Prostate gland (tissue), 2 donors: ENCODE measurements around the gene ACACA. TPM values are rescaled to one million over a fixed set of nuclear protein-coding genes. Genes with fewer than 3 reads are reported as not detected.

Experiments
- DNase-seq: peaks from one replicate; pipeline ENCODE4 v3.0.0-alpha.2; 2019; ENCODE audit warnings: low spot score
- H3K27ac ChIP-seq, 2 donors: fragments of 200-600 bp; sonication (generic); 2 replicates each; pipeline ENCODE4 v1.5.1; 2017 to 2019
- H3K27me3 ChIP-seq: fragments of 200-600 bp; sonication (generic); replicated peaks from 2 replicates; pipeline ENCODE4 v1.5.1; 2019; ENCODE audit not compliant: insufficient read depth
- H3K36me3 ChIP-seq, 2 donors: fragments of 200-600 bp; sonication (generic); 1 replicate in 1 of 2; 2 replicates in 1 of 2; pipeline versions ENCODE4 v1.5.1 to v1.8.1; 2017 to 2019
- H3K4me1 ChIP-seq: fragments of 200-600 bp; sonication (generic); replicated peaks from 2 replicates; pipeline ENCODE4 v1.5.1; 2019
- H3K4me3 ChIP-seq, 2 donors: fragments of 200-600 bp; sonication (generic); 2 replicates each; pipeline ENCODE4 v1.5.1; 2017 to 2019
- H3K9me3 ChIP-seq: fragments of 200-600 bp; sonication (generic); 2 replicates; pipeline ENCODE4 v1.5.1; 2017
- POLR2A ChIP-seq: fragments of 450-650 bp; IDR thresholded peaks from one replicate; pipeline ENCODE4 v1.6.1; 2016; ENCODE audit warnings: antibody characterized with exemption, mild to moderate bottlenecking
- POLR2AphosphoS5 ChIP-seq: sonication (generic); formaldehyde crosslinking; IDR thresholded peaks from one replicate; pipeline ENCODE4 v1.6.1; 2017; ENCODE audit warnings: antibody characterized with exemption
- WGBS: methylation state at CpG from one replicate; pipeline ENCODE4 v1.1.5; 2018; 5-methylcytosine and 5-hydroxymethylcytosine counted together
- intact Hi-C: fragments of 100-400 bp; cut with DNase I; formaldehyde crosslinking; loops from one replicate; pipeline ENCODE4 v1.14.2; 2022
- total RNA-seq, 2 donors: library from RNA; depleted of rRNA; stranded (reverse); fragments of >200 nt; gene quantifications; one replicate each; pipeline ENCODE4 v1.1.0, GENCODE V29; 2016
- TF ChIP-seq, protein P1 (sequence below), 4 experiments: fragments of 200-600 bp in 2 of 4; fragments of 450-650 bp in 2 of 4; sonication (generic) in 2 of 4; IDR thresholded peaks; 1 replicate in 3 of 4; 2 replicates in 1 of 4; pipeline ENCODE4 v1.5.1; 2016 to 2019; ENCODE audit warnings: antibody characterized with exemption in 4 of 4, mild to moderate bottlenecking in 2 of 4, moderate library complexity in 2 of 4

ACACA gene
- total RNA-seq, 2 donors from 2014 or later: 54.2 to 71.3 TPM

DNA sequence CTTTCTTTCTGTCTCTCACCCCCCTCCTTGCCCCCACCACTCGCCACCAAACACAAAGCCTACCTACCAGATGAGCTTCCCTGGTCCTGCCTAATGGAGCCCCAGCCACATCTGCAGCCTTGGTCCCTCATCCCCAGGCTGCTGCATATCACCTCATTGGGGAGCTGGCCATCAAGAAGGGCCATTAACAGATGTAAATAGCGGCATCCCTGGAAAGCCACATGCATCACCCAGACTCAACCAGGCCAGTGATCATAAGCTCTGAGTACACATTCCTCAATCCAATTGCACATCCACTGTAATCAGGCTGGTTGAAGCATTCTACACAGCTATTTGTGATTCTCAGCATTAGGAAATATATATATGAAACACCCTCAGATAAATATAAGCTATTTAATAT, 242.6 kb downstream of the ACACA start:
- Histone ChIP-seq H3K4me3 (no peak overlapping the region), H3K4me1 (no peaks in the 10 kb centered on the region), H3K27me3 (no peaks in the 10 kb centered on the region), H3K9me3 (no peaks in the 10 kb centered on the region), H3K27ac (no peak overlapping the region), H3K36me3 (no peaks in the 10 kb centered on the region)
- intact Hi-C loops: no loop called here
- TF ChIP-seq, protein P1, sequence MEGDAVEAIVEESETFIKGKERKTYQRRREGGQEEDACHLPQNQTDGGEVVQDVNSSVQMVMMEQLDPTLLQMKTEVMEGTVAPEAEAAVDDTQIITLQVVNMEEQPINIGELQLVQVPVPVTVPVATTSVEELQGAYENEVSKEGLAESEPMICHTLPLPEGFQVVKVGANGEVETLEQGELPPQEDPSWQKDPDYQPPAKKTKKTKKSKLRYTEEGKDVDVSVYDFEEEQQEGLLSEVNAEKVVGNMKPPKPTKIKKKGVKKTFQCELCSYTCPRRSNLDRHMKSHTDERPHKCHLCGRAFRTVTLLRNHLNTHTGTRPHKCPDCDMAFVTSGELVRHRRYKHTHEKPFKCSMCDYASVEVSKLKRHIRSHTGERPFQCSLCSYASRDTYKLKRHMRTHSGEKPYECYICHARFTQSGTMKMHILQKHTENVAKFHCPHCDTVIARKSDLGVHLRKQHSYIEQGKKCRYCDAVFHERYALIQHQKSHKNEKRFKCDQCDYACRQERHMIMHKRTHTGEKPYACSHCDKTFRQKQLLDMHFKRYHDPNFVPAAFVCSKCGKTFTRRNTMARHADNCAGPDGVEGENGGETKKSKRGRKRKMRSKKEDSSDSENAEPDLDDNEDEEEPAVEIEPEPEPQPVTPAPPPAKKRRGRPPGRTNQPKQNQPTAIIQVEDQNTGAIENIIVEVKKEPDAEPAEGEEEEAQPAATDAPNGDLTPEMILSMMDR (IDR thresholded peaks at IDR 0.05): no peak
- TF ChIP-seq POLR2A: no peak
- no peak for DNase-seq
- WGBS: 98% methylated on average over 2 of the region's 2 CpGs

DNA sequence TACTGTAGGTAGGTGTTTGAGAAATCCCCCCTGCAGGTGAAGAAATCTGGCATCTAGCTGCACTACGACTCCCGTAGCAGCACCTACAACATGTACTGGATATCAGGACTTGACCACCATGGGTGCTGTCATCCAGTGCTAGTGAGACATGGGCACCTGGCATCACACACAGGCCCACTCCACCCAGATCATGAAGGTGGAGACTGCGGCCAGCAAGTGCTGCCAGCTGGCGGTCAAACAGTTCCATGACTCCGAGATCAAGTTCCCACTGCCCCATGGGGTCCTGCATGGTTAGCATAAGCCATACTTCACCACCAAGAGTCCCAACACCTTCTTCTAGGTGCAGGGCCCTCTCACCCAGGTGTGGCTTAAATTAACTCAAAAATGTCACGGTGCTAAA, 243.8 kb downstream of the ACACA start:
- no peaks in the 10 kb centered on the region for H3K4me1 ChIP-seq
- no peak for TF ChIP-seq POLR2A
- TF ChIP-seq, protein P1 (IDR thresholded peaks at IDR 0.05): no peak
- no peak for TF ChIP-seq POLR2AphosphoS5
- H3K27ac ChIP-seq: no peak overlapping the region
- no peaks in the 10 kb centered on the region for H3K9me3 ChIP-seq
- WGBS: 97% methylated on average over 6 of the region's 6 CpGs
- H3K27me3 ChIP-seq: no peaks in the 10 kb centered on the region
- intact Hi-C loops: no loop called here
- H3K36me3 ChIP-seq: no peaks in the 10 kb centered on the region
- H3K4me3 ChIP-seq: no peak overlapping the region
- DNase-seq: no peak

DNA sequence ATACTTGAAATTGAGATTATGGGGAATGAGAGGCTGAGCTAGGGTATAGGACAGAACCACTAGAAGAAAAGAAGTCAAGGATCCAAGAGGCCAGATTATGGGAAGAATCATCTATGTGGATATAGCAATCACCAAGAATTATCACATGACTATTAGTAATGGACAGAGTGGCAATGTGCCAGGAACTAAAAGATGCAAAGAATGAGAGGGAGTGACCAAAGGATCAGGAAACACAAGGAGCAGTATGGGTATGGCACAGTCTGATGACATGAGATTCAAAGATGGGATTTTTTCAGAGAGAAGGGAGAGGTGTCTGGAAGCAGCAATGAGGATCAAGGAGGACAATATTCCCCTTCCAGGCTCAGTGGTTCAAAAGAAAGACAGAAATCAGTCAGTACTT, 245.7 kb downstream of the ACACA start:
- Histone ChIP-seq H3K4me1 (no peaks in the 10 kb centered on the region), H3K4me3 (no peak overlapping the region), H3K36me3 (no peaks in the 10 kb centered on the region), H3K27ac (no peak overlapping the region), H3K9me3 (no peaks in the 10 kb centered on the region), H3K27me3 (no peaks in the 10 kb centered on the region)
- DNase-seq: no peak
- TF ChIP-seq, protein P1 (IDR thresholded peaks at IDR 0.05): no peak
- TF ChIP-seq POLR2A (no peak), POLR2AphosphoS5 (no peak)
- intact Hi-C loops: no loop called here

DNA sequence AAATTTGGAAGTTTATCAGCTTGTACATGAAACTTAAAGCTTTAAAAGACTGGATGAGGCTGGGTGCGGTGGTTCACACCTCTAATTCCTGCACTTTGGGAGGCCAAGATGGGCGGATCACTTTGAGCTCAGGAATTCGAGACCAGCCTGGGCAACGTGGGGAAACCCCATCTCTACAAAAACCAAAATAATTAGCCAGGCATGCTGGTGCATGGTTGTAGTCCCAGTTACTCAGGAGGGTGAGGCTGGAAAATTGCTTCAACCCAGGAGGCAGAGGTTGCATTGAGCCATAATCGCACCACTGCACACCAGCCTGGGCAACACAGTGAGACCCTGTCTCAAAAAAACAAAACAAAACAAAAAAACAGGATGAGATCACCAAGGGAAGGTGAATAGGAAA, 248.3 kb downstream of the ACACA start:
- intact Hi-C loops: no loop called here
- 84% methylated on average over 5 of the region's 5 CpGs for WGBS
- Histone ChIP-seq H3K27me3 (no peaks in the 10 kb centered on the region), H3K36me3 (no peaks in the 10 kb centered on the region), H3K4me3 (no peak overlapping the region), H3K9me3 (no peaks in the 10 kb centered on the region), H3K27ac (no peak overlapping the region), H3K4me1 (no peaks in the 10 kb centered on the region)
- no peak for TF ChIP-seq POLR2A
- TF ChIP-seq, protein P1 (IDR thresholded peaks at IDR 0.05): no peak
- TF ChIP-seq POLR2AphosphoS5: no peak
- no peak for DNase-seq

DNA sequence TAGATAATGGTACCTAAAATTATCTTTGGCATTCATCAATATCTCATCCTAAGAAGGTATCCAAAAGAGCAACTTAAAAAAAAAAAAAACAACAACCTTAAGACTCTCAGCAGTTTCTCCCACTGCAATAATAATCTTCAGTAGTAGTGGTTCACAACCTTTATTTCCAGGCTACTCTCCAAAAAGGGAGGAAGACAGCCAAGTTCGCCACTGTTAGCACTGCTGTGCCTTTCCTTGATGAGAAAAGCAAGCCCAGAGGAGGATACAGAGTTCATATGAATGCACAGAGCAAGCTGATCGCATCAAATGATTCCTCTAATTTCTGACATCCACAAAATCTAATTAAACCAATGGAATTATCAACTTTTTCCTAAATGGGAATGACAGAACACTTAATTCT, 258.5 kb downstream of the ACACA start:
- 56% methylated on average over 2 of the region's 2 CpGs for WGBS
- H3K36me3 ChIP-seq: no peaks in the 10 kb centered on the region
- intact Hi-C loops: no loop called here

More for the DNA sequence above, 258.5 kb downstream of the ACACA start:
- H3K27me3 ChIP-seq: no peaks in the 10 kb centered on the region
- TF ChIP-seq POLR2AphosphoS5 (peak; percentile 32), POLR2A (no peak)
- TF ChIP-seq, protein P1 (IDR thresholded peaks at IDR 0.05): no peak
- DNase-seq: peak; percentile 36
- H3K27ac ChIP-seq: peak overlapping the region; percentile 51 to 61
- H3K4me1 ChIP-seq: no peaks in the 10 kb centered on the region
- no peak overlapping the region for H3K4me3 ChIP-seq
- H3K9me3 ChIP-seq: no peaks in the 10 kb centered on the region
